Ishikawa (cell line): ENCODE data around the gene ITGA8.

Experiments
- TF ChIP-seq, protein P1 (sequence below): IDR thresholded peaks from 2 replicates; pipeline ENCODE4 v1.6.1; 2012
- TF ChIP-seq, protein P2 (sequence below): IDR thresholded peaks from 2 replicates; pipeline ENCODE4 v1.6.1; 2012

GRCh38 chr10:15715619-15716227, 4.0 kb downstream of the ITGA8 start:
- TF ChIP-seq, protein P1, sequence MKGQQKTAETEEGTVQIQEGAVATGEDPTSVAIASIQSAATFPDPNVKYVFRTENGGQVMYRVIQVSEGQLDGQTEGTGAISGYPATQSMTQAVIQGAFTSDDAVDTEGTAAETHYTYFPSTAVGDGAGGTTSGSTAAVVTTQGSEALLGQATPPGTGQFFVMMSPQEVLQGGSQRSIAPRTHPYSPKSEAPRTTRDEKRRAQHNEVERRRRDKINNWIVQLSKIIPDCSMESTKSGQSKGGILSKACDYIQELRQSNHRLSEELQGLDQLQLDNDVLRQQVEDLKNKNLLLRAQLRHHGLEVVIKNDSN: no peak
- TF ChIP-seq, protein P2, sequence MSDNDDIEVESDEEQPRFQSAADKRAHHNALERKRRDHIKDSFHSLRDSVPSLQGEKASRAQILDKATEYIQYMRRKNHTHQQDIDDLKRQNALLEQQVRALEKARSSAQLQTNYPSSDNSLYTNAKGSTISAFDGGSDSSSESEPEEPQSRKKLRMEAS: no peak
